Endothelial cell of umbilical vein (primary cell): ENCODE measurements around the gene STPG3.

ENCODE experiments used
- FOS ChIP-seq: IDR thresholded peaks from 2 replicates; pipeline ENCODE4 v1.6.1; 2011; ENCODE audit warnings: mild to moderate bottlenecking, low read length, moderate library complexity, borderline replicate concordance; ENCODE audit not compliant: insufficient read depth
- JUN ChIP-seq: IDR thresholded peaks from 2 replicates; pipeline ENCODE4 v1.6.1; 2011; ENCODE audit warnings: borderline replicate concordance, low read depth; ENCODE audit not compliant: insufficient read length, insufficient read depth
- POLR2A ChIP-seq: IDR thresholded peaks from 2 replicates; pipeline ENCODE4 v1.6.1; 2012; ENCODE audit warnings: low read depth, mild to moderate bottlenecking, control low read depth, low read length
- POLR2AphosphoS5 ChIP-seq: IDR thresholded peaks from 2 replicates; pipeline ENCODE4 v1.6.1; 2012; ENCODE audit warnings: low read depth, mild to moderate bottlenecking, control low read depth, low read length, moderate library complexity; ENCODE audit not compliant: insufficient read depth
- TF ChIP-seq, protein P1 (sequence below), 2 donors: IDR thresholded peaks; 1 replicate in 1 of 2; 2 replicates in 1 of 2; pipeline ENCODE4 v1.5.1; 2011; ENCODE audit warnings: low read length in 2 of 2, mild to moderate bottlenecking in 2 of 2, moderate library complexity in 2 of 2, control low read depth in 1 of 2, inconsistent platforms in 1 of 2, low read depth in 1 of 2; ENCODE audit not compliant: insufficient read depth in 1 of 2; ENCODE audit errors: extremely low read depth in 1 of 2
- TF ChIP-seq, protein P2 (sequence below): IDR thresholded peaks from 2 replicates; pipeline ENCODE4 v1.6.1; 2011; ENCODE audit not compliant: insufficient read depth, insufficient read length

DNA sequence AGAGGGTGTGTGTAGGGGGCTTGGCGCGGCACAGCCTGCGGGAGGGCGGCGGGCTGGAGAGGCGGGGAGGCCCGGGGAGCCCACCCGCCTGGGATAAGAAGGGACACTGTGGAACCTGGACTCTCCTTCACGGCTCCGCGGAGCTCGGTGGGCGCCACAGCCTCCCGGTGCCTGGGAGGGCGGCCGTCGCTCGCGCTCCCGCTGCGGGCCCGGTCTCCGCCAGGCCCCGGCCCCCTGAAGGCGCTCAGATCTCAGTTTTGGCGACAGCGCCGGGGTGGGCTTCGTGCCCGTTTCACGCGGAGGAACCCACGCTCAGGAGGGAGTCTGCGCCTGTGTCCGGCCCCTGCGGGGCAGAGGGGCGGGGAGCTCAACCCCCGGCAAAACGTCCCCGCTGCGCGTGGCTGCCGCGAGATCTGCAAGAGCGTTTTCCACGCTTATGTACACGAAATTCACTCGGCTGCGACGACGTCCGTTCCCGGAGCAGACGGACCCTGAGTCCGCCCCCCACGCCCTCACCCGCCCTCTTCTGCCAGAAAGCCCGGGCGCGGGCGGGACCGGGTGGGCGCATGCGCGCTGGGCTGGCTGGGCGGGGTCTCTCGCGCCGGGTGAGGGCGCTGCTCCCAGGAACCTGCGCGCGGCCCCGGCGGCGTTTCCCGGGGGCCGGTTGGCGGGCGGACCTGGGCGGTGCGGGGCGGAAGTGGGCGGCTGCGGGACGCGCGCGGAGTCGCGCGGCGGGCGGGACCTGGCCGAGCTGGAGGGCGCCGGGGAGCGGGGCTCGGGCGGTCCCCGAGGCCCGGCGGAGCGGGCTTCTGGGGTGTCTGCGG is 3.8 kb downstream of the STPG3 start, which contains the start of gene NELFB:
- TF ChIP-seq, protein P1, sequence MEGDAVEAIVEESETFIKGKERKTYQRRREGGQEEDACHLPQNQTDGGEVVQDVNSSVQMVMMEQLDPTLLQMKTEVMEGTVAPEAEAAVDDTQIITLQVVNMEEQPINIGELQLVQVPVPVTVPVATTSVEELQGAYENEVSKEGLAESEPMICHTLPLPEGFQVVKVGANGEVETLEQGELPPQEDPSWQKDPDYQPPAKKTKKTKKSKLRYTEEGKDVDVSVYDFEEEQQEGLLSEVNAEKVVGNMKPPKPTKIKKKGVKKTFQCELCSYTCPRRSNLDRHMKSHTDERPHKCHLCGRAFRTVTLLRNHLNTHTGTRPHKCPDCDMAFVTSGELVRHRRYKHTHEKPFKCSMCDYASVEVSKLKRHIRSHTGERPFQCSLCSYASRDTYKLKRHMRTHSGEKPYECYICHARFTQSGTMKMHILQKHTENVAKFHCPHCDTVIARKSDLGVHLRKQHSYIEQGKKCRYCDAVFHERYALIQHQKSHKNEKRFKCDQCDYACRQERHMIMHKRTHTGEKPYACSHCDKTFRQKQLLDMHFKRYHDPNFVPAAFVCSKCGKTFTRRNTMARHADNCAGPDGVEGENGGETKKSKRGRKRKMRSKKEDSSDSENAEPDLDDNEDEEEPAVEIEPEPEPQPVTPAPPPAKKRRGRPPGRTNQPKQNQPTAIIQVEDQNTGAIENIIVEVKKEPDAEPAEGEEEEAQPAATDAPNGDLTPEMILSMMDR (IDR thresholded peaks at IDR 0.05; ENCODE audit: extremely low read depth in 1 of 2, insufficient read depth in 1 of 2, low read depth in 1 of 2, low read length in 2 of 2) = no peak
- TF ChIP-seq POLR2A = peak; percentile 85
- no peak for TF ChIP-seq JUN
- TF ChIP-seq, protein P2, sequence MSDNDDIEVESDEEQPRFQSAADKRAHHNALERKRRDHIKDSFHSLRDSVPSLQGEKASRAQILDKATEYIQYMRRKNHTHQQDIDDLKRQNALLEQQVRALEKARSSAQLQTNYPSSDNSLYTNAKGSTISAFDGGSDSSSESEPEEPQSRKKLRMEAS = no peak
- TF ChIP-seq POLR2AphosphoS5 = peak; percentile 85
- TF ChIP-seq FOS = no peak
